ENCODE data around the gene SECISBP2L. TPM values are rescaled to one million over a fixed set of nuclear protein-coding genes. Genes with fewer than 3 reads are reported as not detected.
A peak's percentile ranks its signal among the peaks of the same experiment; 100 is the strongest.

Gene SECISBP2L
- total and polyA plus RNA-seq, 9 of the 15 experiments (the other 6 are each of a cell fraction or from before 2014, with no cell fraction given) = 0.55 to 14.1 (median 10.4) TPM

DNA sequence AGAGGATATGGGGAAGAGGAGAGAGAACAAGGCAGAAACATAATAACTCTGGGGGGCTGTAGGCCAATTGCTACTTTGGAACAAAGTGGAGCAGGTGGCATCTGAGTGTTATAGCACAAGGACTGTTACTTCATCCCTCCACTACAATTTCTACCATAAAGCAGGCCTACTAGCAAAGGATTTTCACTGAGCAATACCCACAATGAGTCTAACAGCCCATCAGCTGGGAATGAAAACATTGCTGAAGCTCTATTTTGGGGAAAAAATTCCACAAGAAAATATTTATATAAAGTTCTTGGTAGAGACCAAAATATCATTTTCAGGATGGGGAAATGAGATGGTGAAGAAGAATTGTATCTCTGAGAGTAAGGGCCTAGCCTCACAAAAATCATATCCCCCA is 78.9 kb downstream of the SECISBP2L start (continued):
- TF ChIP-seq, protein P1, sequence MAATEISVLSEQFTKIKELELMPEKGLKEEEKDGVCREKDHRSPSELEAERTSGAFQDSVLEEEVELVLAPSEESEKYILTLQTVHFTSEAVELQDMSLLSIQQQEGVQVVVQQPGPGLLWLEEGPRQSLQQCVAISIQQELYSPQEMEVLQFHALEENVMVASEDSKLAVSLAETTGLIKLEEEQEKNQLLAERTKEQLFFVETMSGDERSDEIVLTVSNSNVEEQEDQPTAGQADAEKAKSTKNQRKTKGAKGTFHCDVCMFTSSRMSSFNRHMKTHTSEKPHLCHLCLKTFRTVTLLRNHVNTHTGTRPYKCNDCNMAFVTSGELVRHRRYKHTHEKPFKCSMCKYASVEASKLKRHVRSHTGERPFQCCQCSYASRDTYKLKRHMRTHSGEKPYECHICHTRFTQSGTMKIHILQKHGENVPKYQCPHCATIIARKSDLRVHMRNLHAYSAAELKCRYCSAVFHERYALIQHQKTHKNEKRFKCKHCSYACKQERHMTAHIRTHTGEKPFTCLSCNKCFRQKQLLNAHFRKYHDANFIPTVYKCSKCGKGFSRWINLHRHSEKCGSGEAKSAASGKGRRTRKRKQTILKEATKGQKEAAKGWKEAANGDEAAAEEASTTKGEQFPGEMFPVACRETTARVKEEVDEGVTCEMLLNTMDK (IDR thresholded peaks at IDR 0.05; ENCODE audit: borderline replicate concordance, insufficient read depth, low read depth, low read length, poor library complexity, severe bottlenecking) = no peak
- no peak for TF ChIP-seq RFX1 (IDR thresholded peaks at IDR 0.05)
- TF ChIP-seq, protein P2, sequence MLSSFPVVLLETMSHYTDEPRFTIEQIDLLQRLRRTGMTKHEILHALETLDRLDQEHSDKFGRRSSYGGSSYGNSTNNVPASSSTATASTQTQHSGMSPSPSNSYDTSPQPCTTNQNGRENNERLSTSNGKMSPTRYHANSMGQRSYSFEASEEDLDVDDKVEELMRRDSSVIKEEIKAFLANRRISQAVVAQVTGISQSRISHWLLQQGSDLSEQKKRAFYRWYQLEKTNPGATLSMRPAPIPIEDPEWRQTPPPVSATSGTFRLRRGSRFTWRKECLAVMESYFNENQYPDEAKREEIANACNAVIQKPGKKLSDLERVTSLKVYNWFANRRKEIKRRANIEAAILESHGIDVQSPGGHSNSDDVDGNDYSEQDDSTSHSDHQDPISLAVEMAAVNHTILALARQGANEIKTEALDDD (IDR thresholded peaks at IDR 0.05) = no peak
- TF ChIP-seq PHF8 (IDR thresholded peaks at IDR 0.05; ENCODE audit: borderline replicate concordance, low read length) = no peak

DNA sequence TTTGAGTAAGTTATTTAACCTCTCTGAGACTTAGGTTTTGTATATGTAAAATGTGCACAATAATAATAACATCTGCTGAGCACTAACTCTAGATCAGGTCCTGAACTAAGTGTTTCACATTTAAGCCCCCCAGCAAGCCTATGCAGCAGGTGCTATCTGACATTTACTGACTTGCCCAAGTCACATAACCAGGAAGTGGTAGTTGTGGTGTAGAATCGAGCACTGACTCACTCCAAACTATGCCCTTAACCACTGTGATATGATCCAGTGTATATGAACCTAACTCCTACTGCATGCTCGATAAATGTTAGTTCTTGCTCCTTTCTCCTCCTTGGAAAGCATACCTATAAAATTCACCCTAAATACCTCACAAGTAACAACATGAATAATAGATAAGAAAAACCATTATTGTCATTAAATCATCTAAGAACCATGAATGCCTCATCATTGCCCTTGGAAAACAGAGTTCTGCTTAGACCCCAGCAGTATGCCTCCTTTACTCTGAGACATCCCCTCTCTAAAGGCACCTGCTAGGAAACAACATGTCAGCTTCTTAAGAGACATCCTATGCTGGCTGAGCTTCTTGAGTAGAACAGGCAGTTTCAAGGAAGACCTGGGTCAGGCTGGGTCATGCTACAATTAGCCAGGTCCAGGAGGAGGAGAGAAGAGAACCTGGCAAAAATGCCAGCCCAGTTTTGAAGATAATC is 79.5 kb downstream of the SECISBP2L start:
- H3K27ac ChIP-seq (ENCODE audit: extremely low read depth, low read depth, low read length) = no peak overlapping the region; the same call in 2 of the 3 replicates
- TF ChIP-seq ZKSCAN3 (CRISPR knock-in tag; IDR thresholded peaks at IDR 0.05) = no peak
- TF ChIP-seq FOSL1 (tag; conservative IDR thresholded peaks at IDR 0.05) = peak; percentile 35; the same call in 1 of the 2 replicates
- TF ChIP-seq, protein P2 (IDR thresholded peaks at IDR 0.05) = peak; percentile 82
- TF ChIP-seq, protein P3, sequence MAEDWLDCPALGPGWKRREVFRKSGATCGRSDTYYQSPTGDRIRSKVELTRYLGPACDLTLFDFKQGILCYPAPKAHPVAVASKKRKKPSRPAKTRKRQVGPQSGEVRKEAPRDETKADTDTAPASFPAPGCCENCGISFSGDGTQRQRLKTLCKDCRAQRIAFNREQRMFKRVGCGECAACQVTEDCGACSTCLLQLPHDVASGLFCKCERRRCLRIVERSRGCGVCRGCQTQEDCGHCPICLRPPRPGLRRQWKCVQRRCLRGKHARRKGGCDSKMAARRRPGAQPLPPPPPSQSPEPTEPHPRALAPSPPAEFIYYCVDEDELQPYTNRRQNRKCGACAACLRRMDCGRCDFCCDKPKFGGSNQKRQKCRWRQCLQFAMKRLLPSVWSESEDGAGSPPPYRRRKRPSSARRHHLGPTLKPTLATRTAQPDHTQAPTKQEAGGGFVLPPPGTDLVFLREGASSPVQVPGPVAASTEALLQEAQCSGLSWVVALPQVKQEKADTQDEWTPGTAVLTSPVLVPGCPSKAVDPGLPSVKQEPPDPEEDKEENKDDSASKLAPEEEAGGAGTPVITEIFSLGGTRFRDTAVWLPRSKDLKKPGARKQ (CRISPR knock-in tag; IDR thresholded peaks at IDR 0.05) = no peak
- POLR2A ChIA-PET = interaction anchor here (0.6 to 3.2 kb wide), 5 partner anchors 9 to 374 kb away, joined by 3 to 12 read pairs (median 3); no protein-coding TSS in a partner anchor
- 0% methylated on average over 2 of the region's 2 CpGs for WGBS (ENCODE audit: insufficient coverage, low coverage, missing lambda C conversion rate)
- in situ Hi-C loops (cut with MboI) = no loop called here
- no peaks in the 10 kb centered on the region for H3K79me2 ChIP-seq (ENCODE audit: control insufficient read depth, insufficient read depth, low read length)
- H3K4me2 ChIP-seq (ENCODE audit: insufficient read depth, low read length) = no peak overlapping the region
- peaks cover 28 to 29% of the 10 kb centered on the region in 2 experiments for H3K27me3 ChIP-seq (ENCODE audit: control insufficient read depth in 2 of 2, insufficient read depth in 2 of 2, low read length in 2 of 2)
- H4K20me1 ChIP-seq (replicated peaks; ENCODE audit: control insufficient read depth, insufficient read depth, low read length) = no peaks in the 10 kb centered on the region
- H2AFZ ChIP-seq (ENCODE audit: low read depth, low read length) = no peak overlapping the region
- no peaks in the 10 kb centered on the region for H3K9me1 ChIP-seq (ENCODE audit: control insufficient read depth, insufficient read depth, low read length)
- no peak overlapping the region for H3K9ac ChIP-seq (ENCODE audit: insufficient read depth in 1 of 2, low read depth in 2 of 2, low read length in 2 of 2)
- CTCF ChIA-PET (ENCODE audit: low intra/inter-chr PET ratio) = interaction anchor here (1.9 kb wide), 1 partner anchor 105 kb away, joined by 21 read pairs; no protein-coding TSS in a partner anchor
- no TSS peak for BruUV-seq (replicated peaks)
- peaks cover 4 to 12% of the 10 kb centered on the region in 2 experiments; a peak in 4 of 5 replicates for H3K4me1 ChIP-seq (replicated peaks in 1 of 2; ENCODE audit: control insufficient read depth in 2 of 2, insufficient read depth in 2 of 2, low read length in 2 of 2)
- H3K4me3 ChIP-seq = no peak overlapping the region
- DNase-seq (ENCODE audit: extremely low read depth in 1 of 4, low spot score in 3 of 4) (no peak), ATAC-seq (no peak), FAIRE-seq (no peak)
- no peaks in the 10 kb centered on the region for H3K36me3 ChIP-seq (ENCODE audit: control insufficient read depth, insufficient read depth, low read length)
- no peaks in the 10 kb centered on the region for H3K9me3 ChIP-seq (replicated peaks; ENCODE audit: control insufficient read depth, insufficient read depth, low read depth, low read length)
- intact Hi-C loops (cut with micrococcal nuclease) = loop anchor here (1.0 kb wide), 1 partner anchor 105 kb away; no protein-coding TSS in a partner anchor
